Caki2 (cell line): ENCODE results near the gene ATP11A. TPM values are rescaled to one million over a fixed set of nuclear protein-coding genes. Genes with fewer than 3 reads are reported as not detected.
"Not testable (repeated sequence)": the region's sequence is repeated elsewhere in the genome, so short reads cannot be mapped to it uniquely, and the experiment has no call there.

Source experiments
- DNase-seq: peaks from one replicate; pipeline ENCODE4 v3.0.0-alpha.2; 2015; ENCODE audit warnings: low read depth
- in situ Hi-C: cut with HindIII; loops from 2 replicates; pipeline ENCODE4 v1.10.0; 2016; ENCODE audit warnings: low sequenced_read_pairs, low pct_unique_long_range_greater_than_20kb, mixed read lengths
- total RNA-seq: library from RNA; depleted of rRNA; stranded (reverse); fragments of >200 nt; shearing (Covaris generic); gene quantifications from 2 replicates; pipeline ENCODE4 v1.2.3, GENCODE V29; 2014; ENCODE audit warnings: low replicate concordance

Gene ATP11A
- total RNA-seq, 1 experiment from 2014 or later: 3.5 TPM

DNA sequence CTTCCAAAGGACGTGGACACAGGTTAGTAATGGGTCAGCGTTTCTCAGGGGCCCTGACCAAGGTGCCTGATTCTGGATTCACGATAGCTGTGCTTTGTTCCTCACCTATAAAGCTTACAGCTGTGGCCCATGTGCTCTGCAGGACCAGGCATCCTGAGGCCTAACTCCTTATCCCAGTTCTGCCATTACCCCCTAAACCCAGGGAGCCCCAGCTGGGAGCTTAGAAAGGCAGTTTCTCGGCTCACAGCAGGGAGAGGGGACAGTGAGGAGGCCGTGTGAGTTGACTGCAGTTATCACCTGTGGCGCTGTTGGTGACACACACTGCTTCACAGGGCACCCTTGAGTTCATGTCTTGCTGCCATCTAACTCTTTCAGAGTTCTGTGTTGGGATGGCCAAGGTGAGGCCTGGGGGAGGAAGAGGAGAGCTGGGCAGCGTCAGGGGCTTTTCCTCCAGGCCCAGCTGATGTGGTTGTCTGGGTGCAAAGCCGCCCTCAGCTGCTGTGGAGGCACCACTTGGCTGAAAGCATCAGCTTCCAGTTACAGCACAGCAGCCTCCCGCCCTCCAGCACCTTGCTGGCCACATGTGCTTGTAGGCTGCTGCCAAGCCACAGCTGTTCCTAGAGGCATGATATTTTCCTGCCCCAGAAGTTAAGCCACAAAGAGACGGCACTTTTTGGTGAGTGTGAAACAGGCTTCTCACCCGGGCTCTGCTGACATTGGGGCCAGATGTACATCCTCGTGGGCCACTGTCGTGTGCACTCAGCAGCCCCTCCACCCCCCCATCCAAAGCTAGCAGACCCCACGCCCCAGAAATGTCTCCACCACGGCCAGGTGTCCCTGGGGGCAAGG, 179.6 kb downstream of the ATP11A start:
- no peak for DNase-seq
- in situ Hi-C loops: no loop called here

DNA sequence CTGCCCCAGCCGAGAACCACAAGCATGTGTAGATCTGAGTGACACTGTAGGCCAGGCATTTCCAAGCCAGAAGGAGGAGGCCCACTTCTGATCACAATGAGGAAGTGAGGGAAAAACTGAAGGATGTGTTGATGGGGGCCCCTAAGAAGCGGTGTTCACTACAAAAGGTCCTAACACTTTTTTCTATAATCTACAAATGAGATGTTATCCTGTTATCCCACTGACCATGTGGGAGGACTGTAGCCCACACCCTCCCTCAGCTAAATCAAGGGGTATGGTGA, 180.2 kb downstream of the ATP11A start:
- no peak for DNase-seq
- in situ Hi-C loops: no loop called here

DNA sequence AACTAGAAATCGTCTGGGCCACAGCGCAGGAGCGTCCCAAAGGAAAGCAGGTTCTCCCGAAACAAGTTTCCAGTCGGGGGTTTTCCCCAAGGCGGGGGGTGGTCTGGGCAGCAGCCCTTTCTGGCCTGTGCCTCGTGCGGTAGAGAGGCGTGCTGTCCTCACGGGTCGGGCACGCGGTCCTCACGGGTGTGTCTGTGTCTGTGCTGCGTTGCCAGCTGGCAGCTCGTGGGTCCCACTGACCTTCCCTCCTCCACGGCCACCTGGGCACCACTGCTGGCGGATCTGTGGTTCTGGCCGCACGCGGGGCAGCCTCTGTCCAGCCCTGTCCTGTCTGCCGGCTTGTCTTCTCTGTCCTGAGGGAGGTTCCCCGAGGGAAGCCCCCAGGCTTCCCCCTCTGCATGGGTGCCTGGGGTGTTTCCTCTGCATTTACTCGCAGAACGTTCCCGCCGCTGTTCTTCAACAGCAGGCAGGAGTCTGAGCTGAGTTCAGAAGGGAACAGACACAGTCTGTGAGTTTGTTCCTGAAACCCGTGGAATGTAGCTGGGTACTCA, 181.0 kb downstream of the ATP11A start:
- DNase-seq: no peak
- in situ Hi-C loops: no loop called here

DNA sequence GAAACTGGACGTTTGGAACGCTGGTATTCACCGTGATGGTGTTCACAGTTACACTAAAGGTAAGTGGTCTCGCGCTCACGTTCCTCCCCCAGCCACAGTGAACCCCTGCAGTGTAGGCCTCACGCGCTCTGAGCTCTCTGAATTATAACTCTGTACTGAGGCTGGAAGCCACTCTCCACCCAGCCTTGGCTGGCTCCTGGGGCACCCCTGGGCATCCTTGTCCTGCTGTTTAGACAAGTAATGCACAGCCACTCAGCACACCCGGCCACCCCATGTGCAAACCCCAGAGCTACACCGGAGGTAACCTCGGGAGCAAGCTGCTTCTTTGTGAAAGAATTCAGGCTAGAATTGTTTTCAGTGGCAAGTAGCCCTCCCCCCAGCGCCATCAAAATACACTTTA, 181.9 kb downstream of the ATP11A start:
- in situ Hi-C loops: no loop called here
- no peak for DNase-seq

DNA sequence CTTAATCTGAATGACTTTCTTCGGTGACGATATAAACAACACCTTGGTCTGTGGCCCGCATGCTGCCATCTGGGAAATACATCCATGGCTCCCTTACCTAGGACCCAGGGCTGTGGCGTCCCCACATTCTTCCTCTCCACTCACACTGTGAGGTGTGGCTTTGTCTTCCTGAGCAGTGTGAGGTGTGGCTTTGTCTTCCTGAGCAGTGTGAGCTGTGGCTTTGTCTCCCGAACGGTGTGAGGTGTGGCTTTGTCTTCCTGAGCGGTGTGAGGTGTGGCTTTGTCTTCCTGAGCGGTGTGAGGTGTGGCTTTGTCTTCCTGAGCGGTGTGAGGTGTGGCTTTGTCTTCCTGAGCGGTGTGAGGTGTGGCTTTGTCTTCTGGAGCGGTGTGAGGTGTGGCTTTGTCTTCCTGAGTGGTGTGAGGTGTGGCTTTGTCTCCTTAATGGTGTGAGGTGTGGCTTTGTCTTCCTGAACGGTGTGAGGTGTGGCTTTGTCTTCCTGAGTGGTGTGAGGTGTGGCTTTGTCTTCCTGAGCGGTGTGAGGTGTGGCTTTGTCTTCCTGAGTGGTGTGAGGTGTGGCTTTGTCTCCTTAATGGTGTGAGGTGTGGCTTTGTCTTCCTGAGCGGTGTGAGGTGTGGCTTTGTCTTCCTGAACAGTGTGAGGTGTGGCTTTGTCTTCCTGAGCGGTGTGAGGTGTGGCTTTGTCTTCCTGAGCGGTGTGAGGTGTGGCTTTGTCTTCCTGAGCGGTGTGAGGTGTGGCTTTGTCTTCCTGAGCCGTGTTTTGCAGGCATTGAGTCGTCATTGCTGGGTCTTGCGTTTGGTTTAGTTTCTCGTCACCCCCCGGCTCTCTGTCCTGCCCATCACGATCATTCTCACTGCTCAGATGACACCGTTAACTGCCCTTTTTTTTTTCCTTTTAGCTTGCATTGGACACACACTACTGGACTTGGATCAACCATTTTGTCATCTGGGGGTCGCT, 183.1 kb downstream of the ATP11A start:
- in situ Hi-C loops, DNase-seq: not testable (repeated sequence)

DNA sequence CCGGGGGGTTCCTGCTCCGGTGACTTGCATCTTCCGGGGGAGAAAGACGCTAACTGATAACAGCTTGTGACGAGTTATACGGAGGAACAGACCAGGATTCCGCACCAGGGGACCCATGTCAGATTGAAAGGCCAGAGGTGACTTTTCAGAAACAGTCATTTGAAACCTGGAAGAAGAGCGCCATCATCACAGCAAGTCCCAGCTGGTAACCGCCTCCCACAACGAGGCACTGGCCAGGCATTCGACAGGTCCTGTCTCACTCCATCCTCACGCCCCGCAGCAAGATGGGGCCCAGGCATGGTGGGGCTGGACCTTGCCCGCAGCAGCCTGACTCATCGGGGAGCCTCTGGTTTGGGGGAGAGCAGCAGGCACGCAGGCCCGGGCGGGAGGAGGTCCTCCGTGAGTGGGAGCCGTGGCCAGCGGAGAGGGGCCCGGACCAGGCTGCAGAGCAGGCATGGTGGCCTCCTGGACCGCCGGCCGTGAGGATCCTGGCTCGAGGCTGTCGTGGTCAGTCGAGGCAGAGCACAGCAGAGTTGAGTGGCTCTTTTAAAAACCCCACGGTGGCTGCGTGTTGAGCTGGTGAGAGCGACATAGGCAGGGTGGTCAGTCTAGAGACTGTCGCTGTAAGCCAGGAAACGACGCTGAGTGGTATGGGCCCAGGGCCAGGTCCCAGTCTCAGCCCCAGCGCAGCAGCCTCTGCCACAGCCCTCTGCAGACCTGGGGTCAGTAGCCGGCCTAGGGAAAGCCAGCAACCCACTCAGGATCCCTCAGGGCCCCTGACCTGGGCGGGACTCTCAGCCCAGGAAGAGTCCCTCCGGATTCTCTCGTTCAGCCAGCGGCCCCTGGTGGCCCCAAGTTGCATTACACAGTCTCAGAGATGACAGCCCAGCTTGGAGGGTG, 184.3 kb downstream of the ATP11A start:
- DNase-seq: peak; percentile 59
- in situ Hi-C loops: no loop called here

DNA sequence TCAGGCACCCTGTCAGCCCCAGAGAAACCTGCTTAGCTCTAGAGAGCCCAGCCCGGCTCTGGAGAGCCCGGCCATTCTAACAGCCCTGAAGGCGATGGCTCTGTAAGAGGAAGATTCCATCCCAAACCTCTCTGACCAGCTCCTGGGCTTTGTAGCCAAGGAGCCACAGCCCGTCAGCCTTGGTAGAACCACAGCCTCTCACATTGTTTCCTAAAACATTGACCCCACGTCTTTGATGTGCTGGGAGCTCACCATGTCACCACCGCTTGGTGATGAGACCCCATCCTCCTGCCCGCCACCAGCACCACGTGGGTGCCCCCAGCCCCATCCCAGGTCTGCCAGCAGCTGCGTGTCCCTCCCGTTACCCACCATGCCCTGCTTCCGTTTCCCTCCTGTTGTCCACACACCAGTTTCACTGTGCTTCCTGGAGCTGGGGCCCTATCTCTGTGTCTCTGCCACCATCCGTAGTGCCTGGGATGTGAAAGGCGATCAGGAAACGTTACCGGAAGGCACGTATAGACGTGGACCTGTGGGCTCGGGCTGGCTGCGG, 185.0 kb downstream of the ATP11A start:
- in situ Hi-C loops: no loop called here
- no peak for DNase-seq

DNA sequence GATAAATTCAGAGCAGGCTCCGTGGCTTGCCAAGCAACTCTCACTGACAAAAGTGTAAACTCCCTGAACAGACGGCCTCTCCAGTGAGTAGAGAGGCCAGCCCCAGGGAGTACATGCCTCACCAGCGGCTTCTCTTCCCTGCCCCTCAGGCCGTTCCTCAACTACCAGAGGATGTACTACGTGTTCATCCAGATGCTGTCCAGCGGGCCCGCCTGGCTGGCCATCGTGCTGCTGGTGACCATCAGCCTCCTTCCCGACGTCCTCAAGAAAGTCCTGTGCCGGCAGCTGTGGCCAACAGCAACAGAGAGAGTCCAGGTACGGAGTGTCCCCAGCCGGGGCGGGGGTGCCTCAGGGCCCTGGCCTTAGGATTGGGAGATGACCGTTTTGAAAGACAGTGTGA, 185.8 kb downstream of the ATP11A start:
- in situ Hi-C loops: no loop called here

DNA sequence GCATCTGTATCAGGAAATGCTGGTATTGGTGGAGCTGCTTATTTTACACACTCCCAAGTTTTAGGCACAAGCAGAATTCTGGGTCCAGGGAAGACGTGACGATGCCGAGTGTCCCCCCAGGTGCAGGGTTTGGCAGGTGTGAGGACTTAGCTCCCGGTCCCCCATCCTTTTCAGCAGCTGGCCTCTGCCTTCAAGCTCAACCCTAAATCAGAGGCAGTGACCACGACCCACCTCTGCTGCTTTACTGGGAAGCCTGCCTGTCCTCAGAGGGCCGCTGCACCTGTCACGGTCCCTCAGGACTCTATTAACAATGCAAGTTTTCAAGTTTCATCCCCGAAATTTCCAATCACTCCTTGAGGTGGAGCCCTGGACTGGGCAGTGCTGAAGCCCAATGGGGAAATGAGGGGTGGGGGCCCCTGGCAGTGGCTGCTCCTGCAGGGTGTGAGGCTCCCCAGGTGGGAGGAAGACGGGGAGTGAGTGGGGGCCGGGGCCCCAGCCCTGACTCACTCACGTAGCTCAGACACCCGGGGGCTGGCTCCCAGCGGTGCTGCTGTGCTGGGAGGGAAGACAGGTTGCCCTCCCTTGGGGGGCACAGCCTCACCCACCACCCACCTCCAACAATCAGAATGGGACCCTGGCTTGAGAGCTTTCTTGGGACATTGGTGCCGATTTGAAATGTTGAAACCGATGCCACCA, 186.6 kb downstream of the ATP11A start:
- in situ Hi-C loops: no loop called here
- DNase-seq: no peak

More for the DNA sequence above, 185.8 kb downstream of the ATP11A start:
- DNase-seq: no peak

DNA sequence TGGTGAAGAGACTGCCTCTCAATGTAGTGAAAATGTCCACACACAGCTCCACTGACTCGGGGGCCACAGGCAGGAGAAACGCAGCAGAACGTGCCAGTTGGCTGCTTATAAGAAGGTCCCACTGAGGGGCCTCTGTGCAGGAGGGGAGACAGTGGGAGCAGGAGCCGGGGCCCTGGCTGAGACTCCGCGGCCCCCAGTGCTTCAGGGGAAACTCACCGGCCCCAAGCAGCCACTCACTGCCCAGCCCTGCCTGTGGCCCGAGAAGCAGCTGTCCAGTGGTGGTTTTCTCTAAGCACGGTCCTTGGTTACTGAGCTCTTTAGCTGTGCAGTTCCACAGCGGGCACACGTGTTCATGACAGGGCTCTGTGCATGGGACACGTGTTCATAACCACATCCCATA, 187.2 kb downstream of the ATP11A start:
- in situ Hi-C loops: no loop called here

DNA sequence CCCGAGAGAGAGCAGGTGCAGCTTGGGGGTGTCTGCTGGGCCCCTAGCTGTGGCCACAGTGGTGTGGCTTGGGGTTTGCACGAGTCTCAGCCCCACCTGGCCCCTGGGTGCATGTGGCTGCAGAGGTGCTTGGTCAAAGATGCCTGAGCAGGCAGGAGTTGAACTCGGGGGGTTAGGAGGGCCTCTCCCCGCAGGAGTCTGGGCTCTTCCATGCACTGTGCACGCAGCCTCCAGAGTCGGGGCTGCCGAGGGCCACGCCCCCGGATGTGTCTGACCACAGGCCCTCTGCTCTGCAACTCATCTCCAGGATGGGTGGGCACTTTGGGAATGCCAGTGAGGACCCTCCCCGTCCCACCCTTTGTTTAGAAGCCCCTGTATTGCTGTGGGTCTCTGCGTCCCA, 187.7 kb downstream of the ATP11A start:
- no peak for DNase-seq
- in situ Hi-C loops: no loop called here

More for the DNA sequence above, 187.2 kb downstream of the ATP11A start:
- DNase-seq: no peak

DNA sequence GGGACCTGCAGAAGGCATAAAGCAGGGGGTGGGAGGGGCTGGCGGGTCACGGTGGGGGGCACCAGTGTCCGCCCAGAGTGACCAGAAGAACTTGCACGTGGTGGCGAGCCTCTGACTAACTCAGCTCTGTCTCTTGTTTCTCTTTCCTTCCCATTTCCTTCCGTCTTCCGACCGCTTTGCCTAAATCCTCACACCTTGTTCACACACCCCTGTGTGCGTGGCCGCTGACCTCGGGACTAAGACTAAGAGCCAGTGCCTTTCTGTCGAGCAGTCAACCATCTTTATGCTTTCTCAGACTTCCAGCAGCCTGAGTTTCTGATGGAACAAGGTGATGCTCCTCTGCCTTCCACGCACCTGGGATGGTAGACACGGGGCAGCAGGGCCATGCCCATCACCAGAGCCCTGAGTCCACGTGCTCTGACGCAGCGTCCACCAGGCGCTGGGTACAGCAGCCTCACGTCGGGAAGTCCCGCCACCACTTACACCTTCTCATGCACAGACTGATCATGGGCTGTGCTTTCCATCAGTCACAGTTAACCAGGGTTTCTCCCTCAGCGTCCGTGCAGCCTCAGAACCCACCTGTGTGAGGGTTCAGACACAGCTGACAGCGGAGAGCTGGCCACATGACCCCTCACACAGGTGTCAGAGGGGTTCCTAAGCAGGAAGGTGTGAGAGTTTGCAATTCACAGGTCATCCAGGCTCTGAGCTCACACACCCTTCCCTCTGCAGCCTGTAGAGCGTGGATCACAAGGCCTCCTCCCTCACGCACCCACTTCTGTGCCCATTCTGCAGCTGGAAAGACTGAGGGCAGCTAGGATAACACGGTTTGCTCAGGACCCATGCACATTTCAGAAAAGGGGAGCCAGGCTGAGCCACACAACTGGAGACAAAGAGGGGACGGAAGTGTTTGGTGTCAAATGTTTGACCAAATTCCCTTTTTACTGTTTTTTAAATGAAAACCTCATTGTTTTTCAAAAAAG, 188.4 kb downstream of the ATP11A start:
- DNase-seq: no peak
- in situ Hi-C loops: no loop called here

DNA sequence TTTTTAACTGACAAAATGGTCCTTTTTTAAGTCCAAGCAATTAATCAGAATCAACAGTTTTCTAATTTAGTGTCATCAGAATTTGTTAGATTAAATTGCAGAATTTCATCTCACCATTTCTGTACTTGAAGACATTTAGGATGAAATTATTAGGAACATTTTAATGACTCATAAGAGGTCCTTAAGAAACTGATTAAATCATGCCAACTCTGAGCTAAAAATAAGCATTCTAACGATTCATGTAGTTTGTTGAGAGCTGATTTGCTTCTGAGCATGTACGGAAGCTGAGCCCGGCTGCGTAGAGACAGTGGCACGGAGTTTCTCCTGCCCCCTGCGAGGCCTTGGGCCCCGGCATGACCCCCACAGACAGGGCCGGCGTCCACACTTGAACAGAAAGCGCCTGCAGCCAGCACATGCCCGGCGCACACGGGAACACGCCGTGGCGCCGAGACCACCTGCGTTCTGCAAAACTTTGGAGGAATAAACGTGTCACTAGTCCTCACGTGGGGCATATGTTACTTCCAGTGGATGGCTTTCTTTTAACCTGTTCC, 189.5 kb downstream of the ATP11A start:
- DNase-seq: no peak
- in situ Hi-C loops: no loop called here

DNA sequence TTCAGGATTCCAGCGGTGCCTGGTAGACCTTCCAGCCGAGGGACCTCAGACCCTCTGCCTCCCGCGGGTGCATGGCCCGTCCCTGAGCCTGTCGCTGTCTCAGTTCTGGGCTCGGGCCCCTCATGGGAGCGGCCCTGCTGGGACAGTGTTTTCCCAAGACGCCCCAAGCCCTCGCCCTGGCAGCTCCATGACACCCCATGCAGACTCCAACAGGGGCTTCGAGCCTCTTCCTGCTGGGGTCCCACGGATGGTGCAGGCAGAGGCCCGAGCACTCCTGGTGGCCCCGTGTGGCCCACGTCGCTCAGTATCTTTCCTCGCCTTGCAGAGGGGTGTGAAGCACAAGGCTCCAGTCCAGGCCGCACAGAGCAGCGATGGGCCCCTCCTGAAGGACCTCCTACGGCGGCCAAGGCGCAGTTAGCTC, 190.4 kb downstream of the ATP11A start:
- in situ Hi-C loops: no loop called here
- no peak for DNase-seq

DNA sequence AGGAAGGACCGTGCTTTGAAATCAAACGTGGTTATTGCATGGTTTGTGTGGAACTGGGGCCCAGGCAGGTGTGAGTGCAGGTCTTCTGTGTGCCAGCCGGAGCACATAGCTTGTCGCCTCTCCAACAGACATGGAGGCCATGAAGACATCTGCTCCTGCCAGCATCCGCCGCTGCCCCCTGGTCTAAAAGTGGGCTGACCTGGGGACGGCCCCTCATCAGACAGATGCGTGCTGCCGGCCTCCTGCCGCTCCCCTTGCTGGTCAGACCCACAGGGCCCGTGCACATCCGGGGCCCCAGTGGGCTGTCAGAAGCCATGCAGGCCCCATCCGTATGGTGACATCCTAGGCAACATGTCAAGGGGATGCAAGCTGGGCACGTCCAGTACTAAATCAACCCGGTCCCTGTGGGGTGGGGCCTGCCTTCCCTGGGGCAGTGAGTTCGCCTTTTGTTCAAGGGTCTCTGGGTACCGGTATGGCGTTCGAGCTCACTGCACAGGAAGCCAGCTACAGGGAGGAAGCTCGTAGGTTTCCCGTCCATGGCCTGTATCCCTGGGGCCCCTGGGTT, 191.2 kb downstream of the ATP11A start:
- in situ Hi-C loops: no loop called here
- DNase-seq: no peak
